H9 (cell line): ENCODE data around the gene PLA1A. TPM values are rescaled to one million over a fixed set of nuclear protein-coding genes. Genes with fewer than 3 reads are reported as not detected.

ENCODE experiments used
- total RNA-seq: library from RNA; stranded (reverse); gene quantifications from 2 replicates; pipeline ENCODE4 v1.2.1, GENCODE V29; 2021

Gene PLA1A
- total RNA-seq, 1 experiment from 2014 or later = not detected

Other genes starting within 250 kb of the PLA1A start
- gene TMEM39A, start 134.3 kb upstream of the PLA1A start, total RNA-seq = 40.4 and 45.0 TPM in 2 replicates
- 22.9 and 23.3 TPM in 2 replicates for gene POGLUT1, start 128.9 kb upstream of the PLA1A start, total RNA-seq
- 104 and 109 TPM in 2 replicates for gene TIMMDC1, start 99.3 kb upstream of the PLA1A start, total RNA-seq
- not detected in 2 replicates for gene CD80, start 38.3 kb upstream of the PLA1A start, total RNA-seq
- gene ADPRH, start 18.4 kb upstream of the PLA1A start, total RNA-seq = 3.1 and 3.6 TPM in 2 replicates
- 0.37 and 0.97 TPM in 2 replicates for gene POPDC2, start 62.7 kb downstream of the PLA1A start, total RNA-seq
- gene COX17, start 79.5 kb downstream of the PLA1A start, total RNA-seq = 47.0 and 53.4 TPM in 2 replicates
- 2.2 and 2.3 TPM in 2 replicates for gene CFAP91, start 105.1 kb downstream of the PLA1A start, total RNA-seq
- not detected in 2 replicates for gene NR1I2, start 184.2 kb downstream of the PLA1A start, total RNA-seq